Measurements from ENCODE around the gene REXO1. TPM values are rescaled to one million over a fixed set of nuclear protein-coding genes. Genes with fewer than 3 reads are reported as not detected.

The REXO1 gene
- total and polyA plus RNA-seq, 2 of the 13 experiments (the other 11 are each of a cell fraction or from before 2014, with no cell fraction given): 5.0 to 11.2 TPM

DNA sequence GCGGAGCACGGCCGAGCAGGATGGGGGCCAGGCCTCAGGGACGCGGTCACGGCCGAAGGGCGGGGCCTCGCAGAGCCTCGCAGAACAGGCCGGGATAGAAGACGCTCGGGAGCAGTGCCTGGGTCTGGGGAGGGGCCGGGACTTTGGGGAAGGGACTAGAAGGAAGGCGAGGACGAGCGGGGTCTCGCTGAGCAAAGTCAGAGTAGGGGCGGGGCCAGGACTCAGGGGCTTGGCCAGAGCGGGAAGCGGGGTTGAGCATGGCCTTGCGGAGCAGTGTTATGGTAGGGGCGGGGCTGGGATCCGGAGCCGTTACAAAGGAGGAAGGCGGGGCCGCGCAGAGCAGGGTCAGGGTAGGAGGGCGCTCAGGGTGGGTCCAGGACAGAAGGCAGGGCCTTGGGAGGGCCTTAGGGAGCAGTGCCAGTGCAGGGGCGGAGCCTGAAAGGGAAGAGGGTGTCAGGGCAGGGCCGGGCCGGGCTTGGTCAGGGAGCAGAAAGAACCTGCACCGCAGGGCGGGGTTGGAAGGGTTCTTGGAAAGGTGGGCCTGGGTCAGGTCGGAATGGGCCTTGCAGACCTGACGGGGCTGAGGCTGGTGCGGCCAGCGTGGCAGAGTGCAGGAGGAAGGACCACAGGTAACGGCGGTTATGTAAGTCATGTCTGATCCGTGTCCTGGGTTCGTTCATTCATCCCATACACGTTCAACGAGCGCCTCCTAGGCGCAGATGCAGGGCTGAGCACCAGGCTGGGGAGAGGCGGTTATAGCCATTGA is 35.7 kb downstream of the REXO1 start (continued):
- TF ChIP-seq, protein P1, sequence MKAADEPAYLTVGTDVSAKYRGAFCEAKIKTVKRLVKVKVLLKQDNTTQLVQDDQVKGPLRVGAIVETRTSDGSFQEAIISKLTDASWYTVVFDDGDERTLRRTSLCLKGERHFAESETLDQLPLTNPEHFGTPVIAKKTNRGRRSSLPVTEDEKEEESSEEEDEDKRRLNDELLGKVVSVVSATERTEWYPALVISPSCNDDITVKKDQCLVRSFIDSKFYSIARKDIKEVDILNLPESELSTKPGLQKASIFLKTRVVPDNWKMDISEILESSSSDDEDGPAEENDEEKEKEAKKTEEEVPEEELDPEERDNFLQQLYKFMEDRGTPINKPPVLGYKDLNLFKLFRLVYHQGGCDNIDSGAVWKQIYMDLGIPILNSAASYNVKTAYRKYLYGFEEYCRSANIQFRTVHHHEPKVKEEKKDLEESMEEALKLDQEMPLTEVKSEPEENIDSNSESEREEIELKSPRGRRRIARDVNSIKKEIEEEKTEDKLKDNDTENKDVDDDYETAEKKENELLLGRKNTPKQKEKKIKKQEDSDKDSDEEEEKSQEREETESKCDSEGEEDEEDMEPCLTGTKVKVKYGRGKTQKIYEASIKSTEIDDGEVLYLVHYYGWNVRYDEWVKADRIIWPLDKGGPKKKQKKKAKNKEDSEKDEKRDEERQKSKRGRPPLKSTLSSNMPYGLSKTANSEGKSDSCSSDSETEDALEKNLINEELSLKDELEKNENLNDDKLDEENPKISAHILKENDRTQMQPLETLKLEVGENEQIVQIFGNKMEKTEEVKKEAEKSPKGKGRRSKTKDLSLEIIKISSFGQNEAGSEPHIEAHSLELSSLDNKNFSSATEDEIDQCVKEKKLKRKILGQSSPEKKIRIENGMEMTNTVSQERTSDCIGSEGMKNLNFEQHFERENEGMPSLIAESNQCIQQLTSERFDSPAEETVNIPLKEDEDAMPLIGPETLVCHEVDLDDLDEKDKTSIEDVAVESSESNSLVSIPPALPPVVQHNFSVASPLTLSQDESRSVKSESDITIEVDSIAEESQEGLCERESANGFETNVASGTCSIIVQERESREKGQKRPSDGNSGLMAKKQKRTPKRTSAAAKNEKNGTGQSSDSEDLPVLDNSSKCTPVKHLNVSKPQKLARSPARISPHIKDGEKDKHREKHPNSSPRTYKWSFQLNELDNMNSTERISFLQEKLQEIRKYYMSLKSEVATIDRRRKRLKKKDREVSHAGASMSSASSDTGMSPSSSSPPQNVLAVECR (CRISPR knock-in tag; IDR thresholded peaks at IDR 0.05; ENCODE audit: borderline replicate concordance): peak; percentile 66; the same call in 1 of the 2 replicates
- no peak for TF ChIP-seq SATB2 (CRISPR knock-in tag; IDR thresholded peaks at IDR 0.05)
- no peak for TF ChIP-seq NFE2 (CRISPR knock-in tag; IDR thresholded peaks at IDR 0.05)
- no peak for TF ChIP-seq ZBTB40 (IDR thresholded peaks at IDR 0.05)
- TF ChIP-seq ZBTB40 (CRISPR knock-in tag; IDR thresholded peaks at IDR 0.05): no peak
- TF ChIP-seq NR2C2 (CRISPR knock-in tag; IDR thresholded peaks at IDR 0.05; ENCODE audit: borderline replicate concordance): peak; percentile 27; the same call in 1 of the 2 replicates
- no peak for TF ChIP-seq ZNF552 (CRISPR knock-in tag; IDR thresholded peaks at IDR 0.05; ENCODE audit: borderline replicate concordance)
- TF ChIP-seq NFE2L1 (CRISPR knock-in tag; IDR thresholded peaks at IDR 0.05; ENCODE audit: borderline replicate concordance): no peak
- no peak for TF ChIP-seq FOXP1 (IDR thresholded peaks at IDR 0.05)
- TF ChIP-seq FOXP1 (CRISPR knock-in tag; IDR thresholded peaks at IDR 0.05): no peak
- peak; percentile 70 for TF ChIP-seq RBFOX2 (IDR thresholded peaks at IDR 0.05; ENCODE audit: low read depth, low read length)

All from HepG2 (cell line).